Transverse colon (tissue), 4 donors: ENCODE measurements around the gene PLCH1.

Experiments used
- CTCF ChIP-seq, 5 experiments: fragments of 200-600 bp in 3 of 5; fragments of 450-650 bp in 2 of 5; sonication (generic) in 3 of 5; IDR thresholded peaks; 1 replicate in 2 of 5; 2 replicates in 3 of 5; pipeline ENCODE4 v1.5.1; 2016 to 2017; ENCODE audit warnings: antibody characterized with exemption in 5 of 5, inconsistent platforms in 3 of 5, mild to moderate bottlenecking in 2 of 5, moderate library complexity in 1 of 5
- POLR2AphosphoS5 ChIP-seq, 3 donors: sonication (generic); formaldehyde crosslinking; IDR thresholded peaks; one replicate each; pipeline ENCODE4 v1.6.1; 2016; ENCODE audit warnings: antibody characterized with exemption in 3 of 3

GRCh38 chr3:155332716-155333115 is 412.2 kb downstream of the PLCH1 start:
- TF ChIP-seq CTCF (IDR thresholded peaks at IDR 0.05) (no peak), POLR2AphosphoS5 (IDR thresholded peaks at IDR 0.05) (no peak)
